ENCODE data around the gene CPZ. TPM values are rescaled to one million over a fixed set of nuclear protein-coding genes. Genes with fewer than 3 reads are reported as not detected.
"Not testable (repeated sequence)": the region's sequence is repeated elsewhere in the genome, so short reads cannot be mapped to it uniquely, and the experiment has no call there.

Gene CPZ
- total RNA-seq, 2 experiments from 2014 or later = not detected

DNA sequence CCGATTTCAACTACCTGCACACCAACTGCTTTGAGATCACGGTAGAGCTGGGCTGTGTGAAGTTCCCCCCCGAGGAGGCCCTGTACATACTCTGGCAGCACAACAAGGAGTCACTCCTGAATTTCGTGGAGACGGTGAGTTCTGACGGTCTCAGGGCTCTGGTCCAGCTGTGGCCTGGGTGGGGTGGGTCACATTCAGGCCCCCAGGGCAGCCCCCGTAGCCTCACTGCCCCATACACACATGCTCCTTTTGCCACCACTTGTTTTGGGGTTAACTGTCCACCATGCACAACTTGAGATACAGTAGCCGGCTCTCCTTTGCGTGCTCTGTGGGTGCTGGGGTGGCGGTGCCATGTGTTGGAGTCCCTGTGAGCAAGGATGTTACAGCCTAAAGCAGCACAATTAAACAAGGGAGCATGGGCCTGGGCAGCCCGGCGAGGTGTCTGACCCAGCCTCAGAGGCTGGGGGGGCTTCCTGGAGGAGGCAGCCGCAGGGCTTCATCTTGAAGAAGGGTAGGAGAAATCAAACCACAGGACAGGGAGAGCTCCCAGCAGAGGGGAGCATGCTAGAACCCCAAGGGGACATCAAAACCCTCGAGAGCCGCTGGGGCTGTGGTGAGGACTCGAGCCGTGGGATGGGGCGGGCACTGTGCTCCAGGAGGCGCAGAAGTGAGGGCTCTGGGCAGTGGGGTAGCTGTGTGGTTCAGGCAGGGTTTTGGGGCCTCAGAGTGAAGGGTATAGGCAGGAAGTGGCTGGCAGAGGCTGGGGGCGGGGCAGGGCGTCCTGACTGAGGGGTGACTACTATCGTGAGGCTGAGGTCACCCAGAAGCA lies 22.0 kb downstream of the CPZ start:
- Mint-ChIP-seq H3K27me3 (ENCODE audit: low read depth) (no peaks in the 10 kb centered on the region), H3K9me3 (no peaks in the 10 kb centered on the region), H3K27ac (no peak overlapping the region), H3K4me1 (ENCODE audit: low read depth) (no peaks in the 10 kb centered on the region), H3K36me3 (ENCODE audit: low read depth) (no peaks in the 10 kb centered on the region), H3K4me3 (no peak overlapping the region)
- DNase-seq = no peak
- intact Hi-C loops (cut with micrococcal nuclease) = no loop called here
- CTCF ChIA-PET = no interaction called here

DNA sequence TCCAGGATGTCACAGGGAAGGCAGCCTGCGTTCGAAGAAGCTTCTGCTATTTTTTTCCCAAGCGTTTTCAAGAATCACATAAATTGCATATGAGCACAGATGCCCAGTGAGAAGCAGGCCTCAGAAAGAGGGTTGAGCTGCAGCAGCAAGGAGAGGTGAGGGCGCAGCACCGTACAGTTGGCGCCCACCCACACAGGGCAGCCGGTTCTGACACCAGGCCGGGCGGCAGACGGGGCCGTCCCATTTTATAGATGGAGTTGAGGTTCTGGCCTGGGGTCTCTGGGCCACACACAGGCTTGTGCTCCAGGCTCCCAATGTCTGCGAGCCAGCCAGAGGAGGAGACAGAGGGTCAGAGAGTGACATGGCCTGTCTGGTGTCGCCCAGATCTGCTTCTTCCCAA lies 22.8 kb downstream of the CPZ start:
- no peaks in the 10 kb centered on the region for H3K36me3 Mint-ChIP-seq (ENCODE audit: low read depth)
- no peaks in the 10 kb centered on the region for H3K27me3 Mint-ChIP-seq (ENCODE audit: low read depth)
- H3K27ac Mint-ChIP-seq = no peak overlapping the region
- intact Hi-C loops (cut with micrococcal nuclease) = no loop called here
- DNase-seq = no peak
- H3K4me1 Mint-ChIP-seq (ENCODE audit: low read depth) = no peaks in the 10 kb centered on the region
- no peak overlapping the region for H3K4me3 Mint-ChIP-seq
- H3K9me3 Mint-ChIP-seq = no peaks in the 10 kb centered on the region
- CTCF ChIA-PET = no interaction called here

DNA sequence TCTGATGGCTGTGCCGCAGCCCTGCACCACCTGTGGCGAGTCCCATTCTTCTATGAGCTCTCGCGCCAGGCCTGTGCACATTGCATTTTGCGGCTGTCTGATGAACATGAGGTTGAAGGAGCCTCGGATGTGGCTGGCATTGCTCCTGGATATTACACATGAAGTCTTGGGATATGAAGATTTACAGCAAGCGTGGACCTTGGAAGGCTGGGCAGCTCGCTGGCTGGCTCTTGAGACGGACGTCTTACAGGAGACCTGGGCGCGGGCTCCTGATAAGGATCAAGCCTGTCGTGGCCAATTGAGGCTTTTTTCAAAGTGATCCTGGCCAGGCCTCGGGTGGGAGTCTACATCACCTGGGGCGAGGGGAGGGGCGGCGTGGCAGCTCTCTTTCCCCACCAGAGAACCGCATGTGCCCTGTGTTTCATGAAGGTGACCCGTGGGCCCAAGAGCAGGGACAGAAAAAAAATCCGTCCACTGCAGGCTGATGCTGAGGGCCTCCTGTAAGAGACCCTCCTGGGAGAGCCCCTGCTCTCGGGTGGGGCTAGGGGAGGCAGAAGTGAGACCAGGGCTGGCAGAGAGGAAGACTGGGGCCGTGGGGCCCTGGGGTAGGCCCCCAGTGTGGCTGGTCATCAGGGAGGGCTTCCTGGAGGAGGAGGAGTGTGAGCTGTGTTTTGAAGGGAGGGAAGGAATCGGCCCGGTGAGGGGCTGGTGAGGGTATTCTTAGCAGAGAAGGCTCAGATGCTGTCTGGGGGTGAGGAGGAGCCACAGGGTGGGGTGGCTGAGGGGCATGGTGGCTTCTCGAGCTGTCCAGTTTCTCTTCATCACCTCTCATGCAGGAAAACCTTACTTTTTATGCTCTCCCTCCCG lies 23.6 kb downstream of the CPZ start:
- DNase-seq = no peak
- intact Hi-C loops (cut with micrococcal nuclease) = no loop called here
- CTCF ChIA-PET = interaction anchor here (0.8 kb wide), 1 partner anchor 9 kb away, joined by 3 read pairs; no protein-coding TSS in a partner anchor
- H3K27me3 Mint-ChIP-seq (ENCODE audit: low read depth) = no peaks in the 10 kb centered on the region
- no peaks in the 10 kb centered on the region for H3K36me3 Mint-ChIP-seq (ENCODE audit: low read depth)
- no peaks in the 10 kb centered on the region for H3K9me3 Mint-ChIP-seq
- no peak overlapping the region for H3K27ac Mint-ChIP-seq
- no peaks in the 10 kb centered on the region for H3K4me1 Mint-ChIP-seq (ENCODE audit: low read depth)
- no peak overlapping the region for H3K4me3 Mint-ChIP-seq

DNA sequence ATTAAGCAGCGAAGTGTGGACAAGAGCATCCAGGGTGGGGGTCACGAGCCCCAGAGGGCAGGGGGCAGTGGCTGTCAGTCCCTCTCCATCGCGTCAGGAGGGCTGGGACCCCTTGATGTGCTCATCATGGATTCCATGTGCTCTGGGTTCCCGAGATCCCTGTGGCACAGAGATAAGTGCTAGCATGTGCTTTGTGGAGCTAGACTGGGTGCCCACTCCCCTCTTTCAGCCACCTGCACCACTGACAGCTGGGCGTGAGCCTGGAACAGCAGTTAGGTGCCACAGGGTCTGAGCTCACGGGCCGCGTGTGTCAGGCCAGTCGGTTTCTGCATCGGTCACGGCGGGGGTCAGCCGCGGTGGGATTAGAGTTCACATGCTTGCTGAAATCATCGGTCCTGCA lies 24.3 kb downstream of the CPZ start:
- intact Hi-C loops (cut with micrococcal nuclease) = no loop called here
- no peak overlapping the region for H3K4me3 Mint-ChIP-seq
- no peaks in the 10 kb centered on the region for H3K4me1 Mint-ChIP-seq (ENCODE audit: low read depth)
- H3K36me3 Mint-ChIP-seq (ENCODE audit: low read depth) = no peaks in the 10 kb centered on the region
- no peaks in the 10 kb centered on the region for H3K27me3 Mint-ChIP-seq (ENCODE audit: low read depth)
- H3K9me3 Mint-ChIP-seq = no peaks in the 10 kb centered on the region
- H3K27ac Mint-ChIP-seq = no peak overlapping the region
- CTCF ChIA-PET = interaction anchor here (0.8 kb wide), 1 partner anchor 10 kb away, joined by 3 read pairs; no protein-coding TSS in a partner anchor
- no peak for DNase-seq

DNA sequence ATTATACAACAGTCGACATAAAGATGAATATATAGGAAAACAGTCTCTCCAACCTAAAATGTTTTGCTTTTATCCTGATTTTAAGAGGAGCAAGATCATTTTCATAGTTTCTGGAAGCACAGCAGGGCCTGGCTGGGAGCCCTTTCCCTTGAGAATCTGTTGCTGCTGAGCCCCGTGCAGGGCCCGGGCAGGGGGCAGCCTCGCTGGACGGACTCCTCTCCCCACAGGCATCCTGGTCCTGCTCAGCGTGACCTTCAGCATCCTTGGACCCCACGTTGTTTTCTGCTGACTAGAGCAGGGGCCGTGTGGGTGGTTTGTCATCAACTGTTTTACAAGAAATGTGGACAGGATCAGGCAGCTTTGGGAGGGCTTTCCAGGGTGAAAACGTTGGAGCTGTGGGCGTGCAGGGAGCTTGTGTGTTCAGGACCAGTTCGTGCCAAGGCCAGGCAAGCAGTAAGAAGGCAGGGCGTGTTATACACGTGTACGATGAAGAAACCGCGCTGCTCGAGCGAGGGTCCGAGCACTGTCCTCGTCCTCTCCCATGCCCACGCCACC lies 25.0 kb downstream of the CPZ start:
- no peak for DNase-seq
- no peaks in the 10 kb centered on the region for H3K36me3 Mint-ChIP-seq (ENCODE audit: low read depth)
- intact Hi-C loops (cut with micrococcal nuclease) = no loop called here
- no peaks in the 10 kb centered on the region for H3K9me3 Mint-ChIP-seq
- CTCF ChIA-PET = no interaction called here
- H3K27ac Mint-ChIP-seq = no peak overlapping the region
- no peaks in the 10 kb centered on the region for H3K4me1 Mint-ChIP-seq (ENCODE audit: low read depth)
- no peak overlapping the region for H3K4me3 Mint-ChIP-seq
- H3K27me3 Mint-ChIP-seq (ENCODE audit: low read depth) = no peaks in the 10 kb centered on the region

DNA sequence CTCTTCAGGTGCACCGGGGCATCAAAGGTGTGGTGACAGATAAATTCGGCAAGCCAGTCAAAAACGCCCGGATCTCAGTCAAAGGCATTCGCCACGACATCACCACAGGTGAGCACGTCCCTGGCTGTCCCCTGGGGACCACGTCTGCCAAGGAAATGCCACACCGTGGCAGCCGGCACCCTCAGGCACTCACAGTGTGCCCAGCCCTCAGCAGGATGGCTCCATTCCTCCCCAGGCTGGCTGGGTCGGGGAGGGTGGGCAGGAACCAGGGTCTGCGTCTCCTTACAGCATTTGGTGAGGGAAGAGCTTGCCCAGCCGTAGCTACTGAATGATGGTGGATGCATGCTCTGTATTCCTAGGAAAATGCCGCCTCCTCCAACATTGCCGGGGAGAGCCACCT lies 25.9 kb downstream of the CPZ start:
- H3K27ac Mint-ChIP-seq = no peak overlapping the region
- H3K36me3 Mint-ChIP-seq (ENCODE audit: low read depth) = no peaks in the 10 kb centered on the region
- DNase-seq = no peak
- no peaks in the 10 kb centered on the region for H3K27me3 Mint-ChIP-seq (ENCODE audit: low read depth)
- H3K4me3 Mint-ChIP-seq = no peak overlapping the region
- H3K9me3 Mint-ChIP-seq = no peaks in the 10 kb centered on the region
- intact Hi-C loops (cut with micrococcal nuclease) = no loop called here
- CTCF ChIA-PET = no interaction called here
- no peaks in the 10 kb centered on the region for H3K4me1 Mint-ChIP-seq (ENCODE audit: low read depth)

DNA sequence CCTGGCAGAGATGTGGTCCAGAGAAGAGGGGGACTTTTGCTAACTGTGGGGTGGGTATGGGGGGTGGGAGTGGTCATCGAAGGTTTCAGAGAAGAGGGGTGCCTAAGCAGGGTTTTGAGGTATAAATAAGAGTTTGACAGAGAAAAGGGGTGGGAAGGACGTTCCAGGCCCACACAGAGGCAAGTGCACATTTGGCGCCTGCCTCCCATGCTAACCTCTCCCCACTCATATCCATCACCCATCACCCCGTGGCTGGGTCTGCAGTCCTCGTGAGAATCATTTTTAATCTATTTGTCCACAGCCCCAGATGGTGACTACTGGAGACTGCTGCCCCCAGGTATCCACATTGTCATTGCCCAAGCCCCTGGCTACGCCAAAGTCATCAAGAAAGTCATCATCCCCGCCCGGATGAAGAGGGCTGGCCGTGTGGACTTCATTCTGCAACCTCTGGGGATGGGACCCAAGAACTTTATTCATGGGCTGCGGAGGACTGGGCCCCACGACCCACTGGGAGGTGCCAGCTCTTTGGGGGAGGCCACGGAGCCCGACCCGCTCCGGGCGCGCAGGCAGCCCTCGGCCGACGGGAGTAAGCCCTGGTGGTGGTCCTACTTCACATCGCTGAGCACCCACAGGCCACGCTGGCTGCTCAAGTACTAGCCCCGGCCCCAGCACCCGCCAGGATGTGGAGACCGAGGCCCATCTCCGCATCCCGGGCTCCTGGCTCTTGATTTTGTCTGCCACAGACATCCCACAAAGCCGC lies 26.6 kb downstream of the CPZ start:
- Mint-ChIP-seq H3K4me1 (ENCODE audit: low read depth) (no peaks in the 10 kb centered on the region), H3K27me3 (ENCODE audit: low read depth) (no peaks in the 10 kb centered on the region), H3K27ac (no peak overlapping the region), H3K9me3 (no peaks in the 10 kb centered on the region), H3K36me3 (ENCODE audit: low read depth) (no peaks in the 10 kb centered on the region), H3K4me3 (no peak overlapping the region)
- intact Hi-C loops (cut with micrococcal nuclease) = no loop called here
- CTCF ChIA-PET = no interaction called here
- no peak for DNase-seq

DNA sequence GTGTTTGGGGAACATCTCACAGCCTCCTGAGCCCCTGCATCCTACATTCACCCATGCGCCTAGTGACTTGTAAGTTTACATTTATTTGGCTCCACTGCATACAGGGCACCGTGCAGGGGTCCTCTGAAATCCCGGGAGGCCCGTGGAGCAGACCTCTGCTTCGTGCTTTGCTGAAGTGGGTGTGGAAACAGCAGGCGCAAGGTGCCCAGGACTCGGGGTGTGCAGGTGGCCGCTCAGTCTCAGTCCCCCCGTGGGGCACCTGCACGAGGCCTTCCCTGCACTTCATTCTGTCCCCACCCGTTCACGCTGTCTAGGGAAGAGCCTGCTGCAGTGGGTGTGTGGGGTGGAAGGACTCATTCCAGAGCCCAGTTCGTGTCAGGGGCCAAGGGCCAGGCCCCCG lies 28.6 kb downstream of the CPZ start:
- H3K36me3 Mint-ChIP-seq (ENCODE audit: low read depth); H3K27me3 Mint-ChIP-seq (ENCODE audit: low read depth); H3K4me3 Mint-ChIP-seq; H3K4me1 Mint-ChIP-seq (ENCODE audit: low read depth); CTCF ChIA-PET; intact Hi-C loops (cut with micrococcal nuclease); H3K9me3 Mint-ChIP-seq; H3K27ac Mint-ChIP-seq; DNase-seq: not testable (repeated sequence)

DNA sequence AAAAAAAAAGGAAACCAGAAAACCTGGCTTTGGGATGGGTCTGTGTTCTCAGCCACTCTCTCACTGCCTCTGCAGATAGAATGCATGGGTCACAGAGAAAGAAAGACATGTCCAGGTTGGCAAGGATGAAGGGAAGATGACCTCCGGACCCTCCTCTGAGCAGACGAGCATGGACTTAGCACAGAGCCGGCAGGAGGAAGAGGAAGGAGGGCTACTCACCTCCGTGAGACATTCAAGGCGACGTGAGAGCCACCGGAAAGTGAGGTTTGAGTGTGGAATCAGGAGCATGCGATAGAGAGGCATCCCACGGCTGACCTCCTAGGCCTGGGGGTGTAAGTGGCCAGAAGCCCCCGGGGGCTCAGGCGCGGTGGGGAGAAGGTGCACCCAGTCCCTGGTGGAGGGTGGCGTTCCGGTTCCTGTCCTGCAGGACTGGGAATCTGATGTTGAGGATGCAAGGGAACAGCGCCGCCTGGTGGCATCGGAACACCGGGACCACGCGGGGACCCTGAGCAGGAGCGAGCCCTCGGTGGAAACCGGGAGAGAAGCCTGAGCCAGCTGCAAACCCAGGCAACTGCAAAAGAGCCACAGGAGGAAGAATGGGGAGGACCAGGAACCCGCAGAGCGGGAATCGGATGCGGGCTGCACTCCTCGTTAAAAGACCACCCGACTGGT lies 32.2 kb downstream of the CPZ start:
- H3K4me3 Mint-ChIP-seq; H3K27me3 Mint-ChIP-seq (ENCODE audit: low read depth); DNase-seq; CTCF ChIA-PET; H3K36me3 Mint-ChIP-seq (ENCODE audit: low read depth); H3K9me3 Mint-ChIP-seq; H3K4me1 Mint-ChIP-seq (ENCODE audit: low read depth); intact Hi-C loops (cut with micrococcal nuclease); H3K27ac Mint-ChIP-seq: not testable (repeated sequence)

DNA sequence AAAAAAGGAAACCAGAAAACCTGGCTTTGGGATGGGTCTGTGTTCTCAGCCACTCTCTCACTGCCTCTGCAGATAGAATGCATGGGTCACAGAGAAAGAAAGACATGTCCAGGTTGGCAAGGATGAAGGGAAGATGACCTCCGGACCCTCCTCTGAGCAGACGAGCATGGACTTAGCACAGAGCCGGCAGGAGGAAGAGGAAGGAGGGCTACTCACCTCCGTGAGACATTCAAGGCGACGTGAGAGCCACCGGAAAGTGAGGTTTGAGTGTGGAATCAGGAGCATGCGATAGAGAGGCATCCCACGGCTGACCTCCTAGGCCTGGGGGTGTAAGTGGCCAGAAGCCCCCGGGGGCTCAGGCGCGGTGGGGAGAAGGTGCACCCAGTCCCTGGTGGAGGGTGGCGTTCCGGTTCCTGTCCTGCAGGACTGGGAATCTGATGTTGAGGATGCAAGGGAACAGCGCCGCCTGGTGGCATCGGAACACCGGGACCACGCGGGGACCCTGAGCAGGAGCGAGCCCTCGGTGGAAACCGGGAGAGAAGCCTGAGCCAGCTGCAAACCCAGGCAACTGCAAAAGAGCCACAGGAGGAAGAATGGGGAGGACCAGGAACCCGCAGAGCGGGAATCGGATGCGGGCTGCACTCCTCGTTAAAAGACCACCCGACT lies 37.8 kb downstream of the CPZ start:
- H3K9me3 Mint-ChIP-seq; CTCF ChIA-PET; H3K4me1 Mint-ChIP-seq (ENCODE audit: low read depth); H3K4me3 Mint-ChIP-seq; intact Hi-C loops (cut with micrococcal nuclease); DNase-seq; H3K27me3 Mint-ChIP-seq (ENCODE audit: low read depth); H3K27ac Mint-ChIP-seq; H3K36me3 Mint-ChIP-seq (ENCODE audit: low read depth): not testable (repeated sequence)

DNA sequence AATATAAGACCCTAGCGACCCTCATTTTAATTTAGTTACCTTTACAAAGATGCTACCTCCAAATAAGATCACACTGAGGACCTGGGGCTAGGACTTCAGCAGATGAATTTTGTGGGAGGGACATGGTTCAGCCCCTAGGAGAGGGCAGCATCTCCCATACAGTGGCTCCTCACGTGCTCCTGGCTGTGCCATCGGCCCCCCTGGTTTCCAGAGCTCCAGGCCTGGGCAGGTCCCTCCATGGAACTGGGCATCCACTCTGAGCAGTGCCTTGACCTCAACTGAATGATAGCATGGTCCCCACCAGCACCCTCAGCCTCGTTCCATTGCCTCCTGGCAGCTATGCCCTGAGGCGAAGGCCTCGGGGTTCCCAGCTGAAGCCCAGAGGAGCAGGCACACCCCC lies 39.3 kb downstream of the CPZ start:
- not testable (repeated sequence) for H3K9me3 Mint-ChIP-seq

More for the DNA sequence above, 39.3 kb downstream of the CPZ start:
- CTCF ChIA-PET; H3K27me3 Mint-ChIP-seq (ENCODE audit: low read depth); H3K36me3 Mint-ChIP-seq (ENCODE audit: low read depth); H3K4me3 Mint-ChIP-seq; H3K4me1 Mint-ChIP-seq (ENCODE audit: low read depth); intact Hi-C loops (cut with micrococcal nuclease); DNase-seq; H3K27ac Mint-ChIP-seq: not testable (repeated sequence)

Data from activated naive CD4-positive, alpha-beta T cell treated with anti-CD3 and anti-CD28 coated beads for 36 hours (primary cell).